ENCODE measurements around the gene PROSER3.

PROSER3 gene

GRCh38 chr19:35807633-35808032 is 49.7 kb downstream of the PROSER3 start:
- no peak overlapping the region for H3K27ac ChIP-seq (ENCODE audit: low read depth, low read length)
- H3K4me3 ChIP-seq (ENCODE audit: low read length), result no peak overlapping the region
- H3K9me3 ChIP-seq (ENCODE audit: control insufficient read depth, insufficient read depth, low read length), result no peaks in the 10 kb centered on the region
- no peaks in the 10 kb centered on the region for H3K79me2 ChIP-seq (ENCODE audit: control insufficient read depth, low read length)
- H3K4me2 ChIP-seq (ENCODE audit: low read length), result no peak overlapping the region
- H3K9me2 ChIP-seq (replicated peaks; ENCODE audit: control insufficient read depth, low read length), result no peaks in the 10 kb centered on the region
- H3K27me3 ChIP-seq (ENCODE audit: control insufficient read depth, low read length), result no peaks in the 10 kb centered on the region
- TF ChIP-seq CTCF (IDR thresholded peaks at IDR 0.05; ENCODE audit: low read depth, low read length, poor library complexity, severe bottlenecking) (no peak), EZH2phosphoT487 (IDR thresholded peaks at IDR 0.05; ENCODE audit: borderline replicate concordance, low read length) (no peak)
- H3F3A ChIP-seq (ENCODE audit: control insufficient read depth, insufficient read depth), result no peaks in the 10 kb centered on the region
- H3K4me1 ChIP-seq (ENCODE audit: control insufficient read depth, low read length), result 0 out of 2 replicates have a peak, but pooled peaks cover 3% of the 10 kb centered on the region
- no peaks in the 10 kb centered on the region for H4K20me1 ChIP-seq (ENCODE audit: control insufficient read depth, insufficient read depth, low read depth, low read length)
- no peaks in the 10 kb centered on the region for H3K36me3 ChIP-seq (ENCODE audit: control insufficient read depth, low read length)

GRCh38 chr19:35811317-35812219 is 53.6 kb downstream of the PROSER3 start:
- no peak for TF ChIP-seq EZH2phosphoT487 (IDR thresholded peaks at IDR 0.05; ENCODE audit: borderline replicate concordance, low read length)
- no peak for TF ChIP-seq CTCF (IDR thresholded peaks at IDR 0.05; ENCODE audit: low read depth, low read length, poor library complexity, severe bottlenecking)
- no peaks in the 10 kb centered on the region for H3K36me3 ChIP-seq (ENCODE audit: control insufficient read depth, low read length)
- H3K4me1 ChIP-seq (ENCODE audit: control insufficient read depth, low read length), result no peaks in the 10 kb centered on the region
- no peaks in the 10 kb centered on the region for H3K27me3 ChIP-seq (ENCODE audit: control insufficient read depth, low read length)
- no peak overlapping the region for H3K4me3 ChIP-seq (ENCODE audit: low read length)
- no peaks in the 10 kb centered on the region for H3F3A ChIP-seq (ENCODE audit: control insufficient read depth, insufficient read depth)
- H3K27ac ChIP-seq (ENCODE audit: low read depth, low read length), result no peak overlapping the region
- H3K9me2 ChIP-seq (replicated peaks; ENCODE audit: control insufficient read depth, low read length), result no peaks in the 10 kb centered on the region
- H3K9me3 ChIP-seq (ENCODE audit: control insufficient read depth, insufficient read depth, low read length), result no peaks in the 10 kb centered on the region
- H4K20me1 ChIP-seq (ENCODE audit: control insufficient read depth, insufficient read depth, low read depth, low read length), result no peaks in the 10 kb centered on the region
- no peak overlapping the region for H3K4me2 ChIP-seq (ENCODE audit: low read length)
- no peaks in the 10 kb centered on the region for H3K79me2 ChIP-seq (ENCODE audit: control insufficient read depth, low read length)

- no peak for TF ChIP-seq CTCF (IDR thresholded peaks at IDR 0.05; ENCODE audit: low read depth, low read length, poor library complexity, severe bottlenecking)
- no peak for TF ChIP-seq EZH2phosphoT487 (IDR thresholded peaks at IDR 0.05; ENCODE audit: borderline replicate concordance, low read length)
- H3K4me3 ChIP-seq (ENCODE audit: low read length), result no peak within 1 kb of the TSS
- no peak within 1 kb of the TSS for H3K27ac ChIP-seq (ENCODE audit: low read depth, low read length)
- no peaks in the 10 kb centered on the region for H3K36me3 ChIP-seq (ENCODE audit: control insufficient read depth, low read length)
- H4K20me1 ChIP-seq (ENCODE audit: control insufficient read depth, insufficient read depth, low read depth, low read length), result no peaks in the 10 kb centered on the region
- H3K9me3 ChIP-seq (ENCODE audit: control insufficient read depth, insufficient read depth, low read length), result no peaks in the 10 kb centered on the region
- H3K4me2 ChIP-seq (ENCODE audit: low read length), result no peak within 1 kb of the TSS
- no peaks in the 10 kb centered on the region for H3K79me2 ChIP-seq (ENCODE audit: control insufficient read depth, low read length)
- no peaks in the 10 kb centered on the region for H3K4me1 ChIP-seq (ENCODE audit: control insufficient read depth, low read length)
- H3K9me2 ChIP-seq (replicated peaks; ENCODE audit: control insufficient read depth, low read length), result no peaks in the 10 kb centered on the region
- no peaks in the 10 kb centered on the region for H3K27me3 ChIP-seq (ENCODE audit: control insufficient read depth, low read length)
- no peaks in the 10 kb centered on the region for H3F3A ChIP-seq (ENCODE audit: control insufficient read depth, insufficient read depth)
These were observed 54.5 kb downstream of the PROSER3 start, which contains the start of gene PRODH2 for GRCh38 chr19:35812220-35813042. Gene PRODH2, minus strand, starts transcription at chr19:35812845. Its CDS starts 40 bp downstream, at chr19:35812805.
